Measurements from ENCODE around the gene ZNF532. TPM values are rescaled to one million over a fixed set of nuclear protein-coding genes. Genes with fewer than 3 reads are reported as not detected.
"Not testable (repeated sequence)": the region's sequence is repeated elsewhere in the genome, so short reads cannot be mapped to it uniquely, and the experiment has no call there.

The ZNF532 gene
- total and polyA plus RNA-seq, 9 of the 15 experiments (the other 6 are each of a cell fraction or from before 2014, with no cell fraction given) = 0.42 TPM; not detected in 8

DNA sequence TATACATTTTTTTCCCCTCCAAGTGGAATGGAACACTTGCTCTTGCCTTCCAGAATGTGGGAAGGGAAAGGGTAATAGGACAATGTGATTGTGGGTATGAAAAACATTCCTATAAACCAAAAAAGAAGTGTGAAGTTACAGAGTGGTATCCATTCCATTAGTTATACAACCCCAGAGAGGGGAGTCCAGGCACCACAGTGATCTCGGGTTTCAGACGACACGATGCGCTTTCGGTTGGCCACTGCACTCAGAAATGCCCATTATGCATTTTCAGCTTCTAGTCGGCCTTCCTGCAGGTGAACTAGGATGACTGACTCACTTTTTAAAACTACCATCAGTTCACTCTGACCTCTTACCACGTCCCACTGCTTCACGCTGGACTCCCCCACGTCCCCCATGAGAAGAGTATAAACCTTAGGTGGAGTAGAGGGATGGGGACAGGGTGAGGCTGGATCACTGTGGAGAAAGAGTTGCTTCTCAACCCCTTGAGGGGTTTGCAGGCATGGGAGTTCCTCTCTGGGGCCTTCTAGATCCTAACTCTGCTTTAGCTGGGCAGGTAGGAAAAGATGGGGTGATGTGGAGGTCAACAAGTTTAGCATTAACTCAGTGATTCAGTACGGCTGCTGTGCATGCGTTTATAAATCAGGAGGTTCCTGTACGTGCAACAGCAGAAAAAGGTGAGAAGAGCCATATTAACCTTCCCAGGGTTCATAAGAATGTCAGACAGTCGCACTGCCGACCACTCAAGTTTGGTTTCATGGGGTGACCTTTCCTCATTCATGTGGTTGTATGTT lies 50.5 kb downstream of the ZNF532 start (continued):
- no peak for TF ChIP-seq TSC22D4 (tag; IDR thresholded peaks at IDR 0.05)
- TF ChIP-seq ZNF133 (CRISPR knock-in tag; IDR thresholded peaks at IDR 0.05) = no peak
- no peak for TF ChIP-seq FUS (optimal IDR thresholded peaks at IDR 0.05; ENCODE audit: low read depth, low read length)
- TF ChIP-seq, protein P1, sequence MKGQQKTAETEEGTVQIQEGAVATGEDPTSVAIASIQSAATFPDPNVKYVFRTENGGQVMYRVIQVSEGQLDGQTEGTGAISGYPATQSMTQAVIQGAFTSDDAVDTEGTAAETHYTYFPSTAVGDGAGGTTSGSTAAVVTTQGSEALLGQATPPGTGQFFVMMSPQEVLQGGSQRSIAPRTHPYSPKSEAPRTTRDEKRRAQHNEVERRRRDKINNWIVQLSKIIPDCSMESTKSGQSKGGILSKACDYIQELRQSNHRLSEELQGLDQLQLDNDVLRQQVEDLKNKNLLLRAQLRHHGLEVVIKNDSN (CRISPR knock-in tag; IDR thresholded peaks at IDR 0.05) = no peak
- TF ChIP-seq SAFB2 (IDR thresholded peaks at IDR 0.05; ENCODE audit: borderline replicate concordance, low read depth, low read length, severe bottlenecking) = no peak

DNA sequence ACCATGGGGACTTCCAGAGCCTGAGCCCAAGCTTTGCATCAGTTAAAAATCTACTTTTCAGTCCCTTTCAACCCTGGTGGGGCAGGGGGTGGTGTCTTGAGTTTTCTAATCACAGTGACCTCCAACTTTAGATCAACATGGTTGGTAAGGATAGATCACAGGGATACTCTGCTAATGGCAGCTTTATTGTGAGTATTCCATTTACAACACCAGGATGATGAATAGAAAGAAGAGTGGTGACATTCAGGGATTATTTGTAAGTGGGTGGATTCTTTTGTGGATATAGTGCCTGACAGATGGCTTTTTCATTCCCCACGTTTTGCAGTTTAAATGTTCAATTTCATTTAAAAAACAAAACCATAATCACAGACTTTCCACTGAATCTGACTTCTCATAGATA lies 51.3 kb downstream of the ZNF532 start:
- in situ Hi-C loops (cut with MboI) (no loop called here), intact Hi-C loops (cut with micrococcal nuclease) (no loop called here)
- CTCF ChIA-PET (ENCODE audit: low intra/inter-chr PET ratio) = no interaction called here
- no TSS peak for BruUV-seq (replicated peaks)
- Histone ChIP-seq H3K79me2 (ENCODE audit: control insufficient read depth, insufficient read depth, low read length) (no peaks in the 10 kb centered on the region), H3K4me3 (no peak overlapping the region), H3K4me2 (ENCODE audit: insufficient read depth, low read length) (no peak overlapping the region), H3K27ac (ENCODE audit: extremely low read depth, low read depth, low read length) (no peak overlapping the region), H2AFZ (ENCODE audit: low read depth, low read length) (no peak overlapping the region), H3K9me1 (ENCODE audit: control insufficient read depth, insufficient read depth, low read length) (peaks cover 2% of the 10 kb centered on the region), H3K27me3 (ENCODE audit: control insufficient read depth in 2 of 2, insufficient read depth in 2 of 2, low read length in 2 of 2) (peaks cover 0 to 20% of the 10 kb centered on the region in 2 experiments; a peak in 2 of 5 replicates), H3K9ac (ENCODE audit: insufficient read depth in 1 of 2, low read depth in 2 of 2, low read length in 2 of 2) (no peak overlapping the region), H3K36me3 (ENCODE audit: control insufficient read depth, insufficient read depth, low read length) (no peaks in the 10 kb centered on the region), H3K9me3 (replicated peaks; ENCODE audit: control insufficient read depth, insufficient read depth, low read depth, low read length) (no peaks in the 10 kb centered on the region), H3K4me1 (replicated peaks in 1 of 2; ENCODE audit: control insufficient read depth in 2 of 2, insufficient read depth in 2 of 2, low read length in 2 of 2) (no peaks in the 10 kb centered on the region), H4K20me1 (replicated peaks; ENCODE audit: control insufficient read depth, insufficient read depth, low read length) (no peaks in the 10 kb centered on the region)
- ATAC-seq = no peak
- no peak for FAIRE-seq
- DNase-seq (ENCODE audit: extremely low read depth in 1 of 4, low spot score in 3 of 4) = no peak
- WGBS (ENCODE audit: insufficient coverage, low coverage, missing lambda C conversion rate) = 0% methylated on average over 1 of the region's 1 CpG
- POLR2A ChIA-PET = no interaction called here
- TF ChIP-seq NCOA2 (IDR thresholded peaks at IDR 0.05; ENCODE audit: partially characterized antibody in 2 of 2) = no peak
- no peak for TF ChIP-seq ELF1 (tag; IDR thresholded peaks at IDR 0.05)
- no peak for TF ChIP-seq ZNF174 (CRISPR knock-in tag; IDR thresholded peaks at IDR 0.05)
- no peak for TF ChIP-seq HNRNPK (IDR thresholded peaks at IDR 0.05; ENCODE audit: low read depth, low read length, poor library complexity, severe bottlenecking)
- no peak for TF ChIP-seq ZNF134 (CRISPR knock-in tag; conservative IDR thresholded peaks at IDR 0.05)
- TF ChIP-seq, protein P2, sequence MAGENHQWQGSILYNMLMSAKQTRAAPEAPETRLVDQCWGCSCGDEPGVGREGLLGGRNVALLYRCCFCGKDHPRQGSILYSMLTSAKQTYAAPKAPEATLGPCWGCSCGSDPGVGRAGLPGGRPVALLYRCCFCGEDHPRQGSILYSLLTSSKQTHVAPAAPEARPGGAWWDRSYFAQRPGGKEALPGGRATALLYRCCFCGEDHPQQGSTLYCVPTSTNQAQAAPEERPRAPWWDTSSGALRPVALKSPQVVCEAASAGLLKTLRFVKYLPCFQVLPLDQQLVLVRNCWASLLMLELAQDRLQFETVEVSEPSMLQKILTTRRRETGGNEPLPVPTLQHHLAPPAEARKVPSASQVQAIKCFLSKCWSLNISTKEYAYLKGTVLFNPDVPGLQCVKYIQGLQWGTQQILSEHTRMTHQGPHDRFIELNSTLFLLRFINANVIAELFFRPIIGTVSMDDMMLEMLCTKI (IDR thresholded peaks at IDR 0.05; ENCODE audit: partially characterized antibody) = no peak
- TF ChIP-seq ZNF23 (CRISPR knock-in tag; IDR thresholded peaks at IDR 0.05) = no peak

DNA sequence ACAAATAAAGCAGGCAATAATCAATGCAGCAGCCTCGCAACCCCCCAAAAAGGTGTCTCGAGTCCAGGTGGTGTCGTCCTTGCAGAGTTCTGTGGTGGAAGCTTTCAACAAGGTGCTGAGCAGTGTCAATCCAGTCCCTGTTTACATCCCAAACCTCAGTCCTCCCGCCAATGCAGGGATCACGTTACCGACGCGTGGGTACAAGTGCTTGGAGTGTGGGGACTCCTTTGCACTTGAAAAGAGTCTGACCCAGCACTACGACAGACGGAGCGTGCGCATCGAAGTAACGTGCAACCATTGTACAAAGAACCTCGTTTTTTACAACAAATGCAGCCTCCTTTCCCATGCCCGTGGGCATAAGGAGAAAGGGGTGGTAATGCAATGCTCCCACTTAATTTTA lies 55.3 kb downstream of the ZNF532 start:
- H3K79me2 ChIP-seq (ENCODE audit: control insufficient read depth, insufficient read depth, low read length); FAIRE-seq; POLR2A ChIA-PET; H3K4me1 ChIP-seq (replicated peaks in 1 of 2; ENCODE audit: control insufficient read depth in 2 of 2, insufficient read depth in 2 of 2, low read length in 2 of 2); H3K4me3 ChIP-seq; BruUV-seq (replicated peaks); CTCF ChIA-PET (ENCODE audit: low intra/inter-chr PET ratio); H3K9me3 ChIP-seq (replicated peaks; ENCODE audit: control insufficient read depth, insufficient read depth, low read depth, low read length); H3K4me2 ChIP-seq (ENCODE audit: insufficient read depth, low read length); H3K36me3 ChIP-seq (ENCODE audit: control insufficient read depth, insufficient read depth, low read length); ATAC-seq; in situ Hi-C loops (cut with MboI); H4K20me1 ChIP-seq (replicated peaks; ENCODE audit: control insufficient read depth, insufficient read depth, low read length); DNase-seq (ENCODE audit: extremely low read depth in 1 of 4, low spot score in 3 of 4); H3K9me1 ChIP-seq (ENCODE audit: control insufficient read depth, insufficient read depth, low read length); intact Hi-C loops (cut with micrococcal nuclease); H2AFZ ChIP-seq (ENCODE audit: low read depth, low read length); H3K9ac ChIP-seq (ENCODE audit: insufficient read depth in 1 of 2, low read depth in 2 of 2, low read length in 2 of 2); H3K27ac ChIP-seq (ENCODE audit: extremely low read depth, low read depth, low read length): not testable (repeated sequence)
- peaks cover 0 to 21% of the 10 kb centered on the region in 2 experiments; a peak in 2 of 5 replicates for H3K27me3 ChIP-seq (ENCODE audit: control insufficient read depth in 2 of 2, insufficient read depth in 2 of 2, low read length in 2 of 2)
- 0% methylated on average over 12 of the region's 16 CpGs for WGBS (ENCODE audit: insufficient coverage, low coverage, missing lambda C conversion rate)
